IMR-90 (cell line): ENCODE measurements around the gene TCF25. TPM values are rescaled to one million over a fixed set of nuclear protein-coding genes. Genes with fewer than 3 reads are reported as not detected.

ENCODE experiments used
- ATAC-seq: fragments of 200-7000 bp; cut with Tn5 transposase; 2 replicates; pipeline ENCODE4 v1.9.1; 2020; ENCODE audit warnings: low read depth, mild to moderate bottlenecking, moderate library complexity
- BruUV-seq: library from RNA; stranded (reverse); fragments of 400-500 nt; replicated peaks from 2 replicates; lab custom pipeline; 2021; lab: Mats Ljungman, UMichigan
- CTCF ChIA-PET: fragments of 300-600 bp; formaldehyde crosslinking; extraction: SDS; loops from one replicate; lab custom pipeline; 2021; ENCODE audit warnings: antibody characterized with exemption; lab: Yijun Ruan, JAX
- POLR2A ChIA-PET: fragments of 300-600 bp; sonication (Branson Sonifier 250); formaldehyde crosslinking; loops from one replicate; lab custom pipeline; 2022; ENCODE audit warnings: antibody characterized with exemption; ENCODE audit not compliant: unreplicated experiment; lab: Charles Lee
- DNase-seq: peaks from one replicate; pipeline ENCODE4 v3.0.0; 2013
- H2AFZ ChIP-seq: replicated peaks from 2 replicates; pipeline ENCODE3; 2013; ENCODE audit warnings: low read length, mild to moderate bottlenecking; ENCODE audit not compliant: poor library complexity
- H2AK5ac ChIP-seq: 2 replicates; pipeline ENCODE4 v1.6.1; 2013; ENCODE audit warnings: low read depth, low read length, inconsistent platforms
- H2AK9ac ChIP-seq: replicated peaks from 2 replicates; pipeline ENCODE3; 2013; ENCODE audit warnings: mild to moderate bottlenecking, low read depth, low read length, moderate library complexity; ENCODE audit not compliant: poor library complexity
- H2BK120ac ChIP-seq: 2 replicates; pipeline ENCODE4 v1.6.1; 2013; ENCODE audit warnings: low read depth, low read length, inconsistent platforms
- H2BK15ac ChIP-seq: 3 replicates; pipeline ENCODE4 v1.6.1; 2013; ENCODE audit warnings: low read depth, low read length, inconsistent platforms
- H2BK20ac ChIP-seq: 2 replicates; pipeline ENCODE4 v1.6.1; 2013; ENCODE audit warnings: low read depth, mild to moderate bottlenecking, inconsistent platforms, low read length, moderate library complexity
- H2BK5ac ChIP-seq: 2 replicates; pipeline ENCODE4 v1.6.1; 2013; ENCODE audit warnings: mild to moderate bottlenecking, low read depth, low read length, inconsistent platforms; ENCODE audit not compliant: poor library complexity, severe bottlenecking
- H3K14ac ChIP-seq: replicated peaks from 2 replicates; pipeline ENCODE4 v1.6.1; 2013; ENCODE audit warnings: low read depth, low read length, inconsistent platforms
- H3K18ac ChIP-seq: 2 replicates; pipeline ENCODE4 v1.6.1; 2013; ENCODE audit warnings: low read depth, low read length, control low read depth
- H3K23ac ChIP-seq: 2 replicates; pipeline ENCODE4 v1.6.1; 2013; ENCODE audit warnings: low read depth, low read length, inconsistent platforms
- H3K27ac ChIP-seq: 2 replicates; pipeline ENCODE4 v1.5.1; 2013; ENCODE audit warnings: mild to moderate bottlenecking, control low read depth, low read length; ENCODE audit not compliant: insufficient read depth
- H3K27me3 ChIP-seq: 2 replicates; pipeline ENCODE4 v1.6.1; 2013; ENCODE audit warnings: low read length; ENCODE audit not compliant: control insufficient read depth, insufficient read depth
- H3K36me3 ChIP-seq: 2 replicates; pipeline ENCODE4 v1.6.1; 2013; ENCODE audit warnings: low read length, mixed read lengths; ENCODE audit not compliant: control insufficient read depth, insufficient read depth
- H3K4ac ChIP-seq: 2 replicates; pipeline ENCODE4 v1.6.1; 2013; ENCODE audit warnings: low read depth, low read length, inconsistent platforms
- H3K4me1 ChIP-seq: 2 replicates; pipeline ENCODE4 v1.6.1; 2013; ENCODE audit warnings: low read length, mixed read lengths; ENCODE audit not compliant: control insufficient read depth, insufficient read depth
- H3K4me2 ChIP-seq: 2 replicates; pipeline ENCODE4 v1.6.1; 2013; ENCODE audit warnings: low read depth, mild to moderate bottlenecking, control low read depth, low read length, moderate library complexity
- H3K4me3 ChIP-seq: 2 replicates; pipeline ENCODE4 v1.5.1; 2013; ENCODE audit warnings: low read depth, mild to moderate bottlenecking, control low read depth, low read length, moderate library complexity; ENCODE audit not compliant: insufficient read depth
- H3K56ac ChIP-seq: 2 replicates; pipeline ENCODE4 v1.6.1; 2013; ENCODE audit warnings: low read length, inconsistent platforms; ENCODE audit not compliant: insufficient read depth; ENCODE audit errors: extremely low read depth
- H3K79me1 ChIP-seq, 2 experiments: 2 replicates each; pipeline ENCODE4 v1.6.1; 2013; ENCODE audit warnings: low read length in 2 of 2, inconsistent platforms in 1 of 2, low read depth in 1 of 2
- H3K9ac ChIP-seq: 2 replicates; pipeline ENCODE4 v1.6.1; 2013; ENCODE audit warnings: low read depth, low read length, control low read depth
- H3K9me1 ChIP-seq: 2 replicates; pipeline ENCODE4 v1.6.1; 2013; ENCODE audit warnings: low read length, inconsistent platforms; ENCODE audit not compliant: insufficient read depth
- H3K9me3 ChIP-seq: 2 replicates; pipeline ENCODE4 v1.6.1; 2013; ENCODE audit warnings: low read length; ENCODE audit not compliant: control insufficient read depth, insufficient read depth
- H4K20me1 ChIP-seq: 2 replicates; pipeline ENCODE4 v1.6.1; 2013; ENCODE audit warnings: low read length, inconsistent platforms; ENCODE audit not compliant: insufficient read depth
- H4K5ac ChIP-seq: 2 replicates; pipeline ENCODE4 v1.6.1; 2013; ENCODE audit warnings: mild to moderate bottlenecking, low read depth, low read length, control low read depth
- H4K8ac ChIP-seq, 2 experiments: 2 replicates each; pipeline ENCODE4 v1.6.1; 2013; ENCODE audit warnings: low read depth in 2 of 2, low read length in 2 of 2, control low read depth in 1 of 2, inconsistent platforms in 1 of 2
- H4K91ac ChIP-seq: 2 replicates; pipeline ENCODE4 v1.6.1; 2013; ENCODE audit warnings: low read depth, low read length, inconsistent platforms; ENCODE audit not compliant: insufficient read depth
- CEBPB ChIP-seq: IDR thresholded peaks from 2 replicates; pipeline ENCODE4 v1.6.1; 2012; ENCODE audit warnings: low read depth, low read length, improper control_type of control experiment
- CTCF ChIP-seq: conservative IDR thresholded peaks from 2 replicates; pipeline ENCODE4 v1.5.1; 2012; ENCODE audit warnings: mild to moderate bottlenecking, low read depth, low read length, improper control_type of control experiment
- ELK1 ChIP-seq: fragments of 150-350 bp; IDR thresholded peaks from 2 replicates; pipeline ENCODE4 v1.6.1; 2016; ENCODE audit warnings: low read depth, mild to moderate bottlenecking, low read length, moderate library complexity, borderline replicate concordance
- NFE2L2 ChIP-seq: fragments of 150-350 bp; IDR thresholded peaks from 2 replicates; pipeline ENCODE4 v1.6.1; 2016; ENCODE audit warnings: low read depth, mild to moderate bottlenecking, low read length
- POLR2A ChIP-seq: IDR thresholded peaks from 2 replicates; pipeline ENCODE4 v1.6.1; 2012; ENCODE audit warnings: mild to moderate bottlenecking, low read depth, low read length
- SMC3 ChIP-seq: fragments of 150-350 bp; IDR thresholded peaks from 2 replicates; pipeline ENCODE4 v1.6.1; 2016; ENCODE audit warnings: low read depth, mild to moderate bottlenecking, antibody characterized with exemption, low read length, moderate library complexity
- whole genome bisulfite sequencing, 2 experiments: methylation state at CpG; one replicate each; pipeline versions ENCODE4 v1.1.5 to v1.1.7; 2013; ENCODE audit warnings: missing lambda C conversion rate in 2 of 2; ENCODE audit not compliant: insufficient read length in 1 of 2; ENCODE audit errors: extremely low coverage in 2 of 2; 5-methylcytosine and 5-hydroxymethylcytosine counted together
- dilution Hi-C: fragments of 300-500 bp; cut with HindIII; formaldehyde crosslinking; loops from one replicate; pipeline ENCODE4 v1.14.3; 2018; ENCODE audit warnings: low sequenced_read_pairs; ENCODE audit not compliant: unreplicated experiment
- in situ Hi-C: fragments of 300-500 bp; cut with MboI; formaldehyde crosslinking; loops from 3 replicates; pipeline ENCODE4 v1.14.3; 2019; ENCODE audit warnings: low sequenced_read_pairs, inconsistent platforms, mixed read lengths
- intact Hi-C: fragments of 100-400 bp; cut with micrococcal nuclease; formaldehyde crosslinking; loops from 2 replicates; pipeline ENCODE4 v1.10.0; 2022
- polyA plus RNA-seq, 3 experiments: library from polyadenylated mRNA; depleted of rRNA; stranded (reverse); fragments of >200 nt; gene quantifications; 2 replicates each; pipeline ENCODE4 v1.2.3, GENCODE V29; 2012; ENCODE audit warnings: low replicate concordance in 1 of 3
- total RNA-seq: library from RNA; depleted of rRNA; stranded (reverse); fragments of >200 nt; gene quantifications from 2 replicates; pipeline ENCODE4 v1.2.3, GENCODE V29; 2012

TCF25 gene
- total and polyA plus RNA-seq, 2 of the 4 experiments (the other 2 are of a cell fraction), result 127 to 184 TPM

- no peak overlapping the region for H4K91ac ChIP-seq
These were observed 63.6 kb downstream of the TCF25 start for GRCh38 chr16:89936981-89937380.

More at GRCh38 chr16:89936981-89937380, 63.6 kb downstream of the TCF25 start:
- Histone ChIP-seq H3K36me3 (peaks cover 44% of the 10 kb centered on the region), H3K27ac (no peak overlapping the region), H2AK5ac (no peak overlapping the region), H3K9me3 (no peaks in the 10 kb centered on the region), H3K27me3 (no peaks in the 10 kb centered on the region), H3K79me1 (peaks cover 0 to 14% of the 10 kb centered on the region in 2 experiments; a peak in 2 of 4 replicates), H3K56ac (no peak overlapping the region), H3K4me3 (no peak overlapping the region), H2BK15ac (no peak overlapping the region), H2BK120ac (no peak overlapping the region), H3K4me2 (no peak overlapping the region), H2AFZ (no peak overlapping the region), H3K14ac (no peak overlapping the region), H3K9me1 (peaks cover 7% of the 10 kb centered on the region; the same call in 1 of the 2 replicates), H4K5ac (no peak overlapping the region), H4K20me1 (peaks cover 23% of the 10 kb centered on the region), H3K18ac (no peak overlapping the region), H3K4me1 (no peaks in the 10 kb centered on the region), H3K4ac (no peak overlapping the region), H3K23ac (no peak overlapping the region), H2AK9ac (no peak overlapping the region), H2BK20ac (no peak overlapping the region), H4K8ac (no peak overlapping the region), H3K9ac (no peak overlapping the region), H2BK5ac (no peak overlapping the region)
- BruUV-seq, result no TSS peak
- no peak for TF ChIP-seq ELK1
- no peak for TF ChIP-seq POLR2A
- no peak for TF ChIP-seq SMC3
- no peak for TF ChIP-seq CTCF
- no peak for TF ChIP-seq NFE2L2
- no peak for TF ChIP-seq CEBPB
- POLR2A ChIA-PET, result no interaction called here
- dilution Hi-C loops (no loop called here), in situ Hi-C loops (no loop called here), intact Hi-C loops (no loop called here)
- WGBS, 2 experiments, result 82% methylated on average over 4 of the region's 20 CpGs; no CpG with 5 or more reads in 1 of the 2 experiments
- ATAC-seq (no peak), DNase-seq (no peak)
- CTCF ChIA-PET, result no interaction called here
